ENCODE measurements around the gene SMURF1.

The SMURF1 gene

DNA sequence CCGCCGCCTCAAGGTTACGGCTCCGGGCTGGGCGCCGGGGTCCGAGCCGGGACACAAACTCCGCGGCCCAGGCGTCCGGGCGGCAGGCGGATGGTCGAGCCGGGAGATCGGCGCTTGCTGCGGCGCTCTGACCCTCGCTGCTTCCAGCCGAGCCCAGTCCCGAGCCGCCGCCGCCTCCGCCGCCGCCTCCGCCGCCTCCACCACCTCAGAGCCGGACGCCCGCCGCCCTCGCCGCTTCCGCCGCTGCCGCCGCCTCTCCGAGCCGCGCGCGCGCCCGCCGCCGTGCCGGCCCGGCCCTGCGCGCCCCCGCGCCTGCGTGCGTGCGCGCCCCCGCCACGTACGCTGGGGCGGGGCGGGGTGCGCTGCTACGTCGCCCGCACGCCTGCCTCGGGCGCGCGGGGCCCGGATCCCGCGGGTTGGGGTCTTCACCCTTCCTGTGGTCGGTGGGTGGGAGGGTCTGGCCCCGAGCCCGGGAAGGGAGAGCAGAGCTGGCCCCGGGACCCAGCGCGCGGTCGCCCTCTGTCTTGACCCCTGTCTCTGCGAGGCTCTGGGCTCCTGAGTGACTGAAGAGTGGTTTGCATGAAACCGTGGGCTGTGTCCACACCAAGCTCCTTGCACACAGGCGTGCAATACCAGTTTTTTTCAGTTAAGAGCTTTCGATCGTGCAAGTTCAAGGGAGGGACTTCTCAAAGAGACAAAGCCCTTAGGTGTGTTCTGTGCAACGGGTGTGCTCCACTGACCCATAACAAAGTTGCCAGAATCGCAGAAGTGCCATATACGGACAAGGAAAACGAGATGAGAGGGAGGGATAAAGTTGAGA lies at the start of gene SMURF1:
TSS of gene SMURF1 (minus strand) at position 256 of the 820 bp plus-strand sequence. CDS start 328 bp downstream, outside the sequence.
- Histone ChIP-seq H3K27me3 (replicated peaks; ENCODE audit: control insufficient read depth, insufficient read depth, low read length) (no peaks in the 10 kb centered on the region), H3K4me1 (ENCODE audit: control insufficient read depth, insufficient read depth, low read length) (peaks cover 25% of the 10 kb centered on the region), H3K4me3 (ENCODE audit: low read length) (peak within 1 kb of the TSS; percentile 97), H3K9ac (ENCODE audit: low read length) (peak within 1 kb of the TSS; percentile 96), H3K9me3 (ENCODE audit: control insufficient read depth, low read length) (no peaks in the 10 kb centered on the region), H3K36me3 (ENCODE audit: control insufficient read depth, insufficient read depth, low read length, severe bottlenecking) (no peaks in the 10 kb centered on the region)
- peak; percentile 90 for DNase-seq (ENCODE audit: low read depth)

- H3K27me3 ChIP-seq (replicated peaks; ENCODE audit: control insufficient read depth, insufficient read depth, low read length), result no peaks in the 10 kb centered on the region
- H3K4me3 ChIP-seq (ENCODE audit: low read length), result no peak overlapping the region
- H3K36me3 ChIP-seq (ENCODE audit: control insufficient read depth, insufficient read depth, low read length, severe bottlenecking), result no peaks in the 10 kb centered on the region
- no peak for DNase-seq (ENCODE audit: low read depth)
- H3K9ac ChIP-seq (ENCODE audit: low read length), result no peak overlapping the region
- no peaks in the 10 kb centered on the region for H3K9me3 ChIP-seq (ENCODE audit: control insufficient read depth, low read length)
- no peaks in the 10 kb centered on the region for H3K4me1 ChIP-seq (ENCODE audit: control insufficient read depth, insufficient read depth, low read length)
Measured at GRCh38 chr7:99191869-99192596, 48.1 kb upstream of the SMURF1 start.

DNA sequence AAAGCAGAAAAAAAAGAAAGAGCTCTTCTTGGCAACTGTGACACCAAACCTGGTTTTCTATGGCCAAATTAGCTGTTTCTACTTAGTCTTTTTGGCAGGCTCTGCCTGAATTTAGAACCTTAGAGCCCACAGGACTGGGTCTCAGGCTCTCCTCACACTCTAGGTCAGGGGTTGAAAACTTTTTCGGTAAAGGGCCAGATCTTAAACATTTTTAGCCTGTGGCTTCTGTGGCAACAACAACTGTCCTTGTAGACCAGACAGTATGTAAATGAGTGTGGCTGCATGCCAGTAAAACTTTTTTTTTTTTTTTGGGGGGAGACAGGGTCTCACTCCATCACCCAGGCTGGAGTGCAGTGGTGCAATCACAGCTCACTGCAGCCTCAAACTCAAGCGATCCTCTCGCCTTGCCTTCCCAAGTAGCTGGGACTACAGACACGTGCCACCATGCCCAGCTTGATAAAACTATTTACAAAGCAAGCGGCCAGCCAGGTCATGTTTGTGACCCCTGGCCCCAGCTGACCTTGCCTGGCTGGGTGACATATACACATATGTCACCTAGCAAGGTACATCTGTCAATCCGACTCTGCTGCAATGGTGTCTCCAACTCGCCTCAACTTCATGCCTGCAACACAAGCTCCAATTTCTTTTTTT lies 46.6 kb upstream of the SMURF1 start:
- Histone ChIP-seq H3K9ac (ENCODE audit: low read length) (no peak overlapping the region), H3K4me1 (ENCODE audit: control insufficient read depth, insufficient read depth, low read length) (no peaks in the 10 kb centered on the region), H3K27me3 (replicated peaks; ENCODE audit: control insufficient read depth, insufficient read depth, low read length) (no peaks in the 10 kb centered on the region), H3K36me3 (ENCODE audit: control insufficient read depth, insufficient read depth, low read length, severe bottlenecking) (no peaks in the 10 kb centered on the region), H3K4me3 (ENCODE audit: low read length) (no peak overlapping the region), H3K9me3 (ENCODE audit: control insufficient read depth, low read length) (no peaks in the 10 kb centered on the region)
- no peak for DNase-seq (ENCODE audit: low read depth)

GRCh38 chr7:99189222-99189621 lies 45.3 kb upstream of the SMURF1 start:
- no peaks in the 10 kb centered on the region for H3K27me3 ChIP-seq (replicated peaks; ENCODE audit: control insufficient read depth, insufficient read depth, low read length)
- no peaks in the 10 kb centered on the region for H3K36me3 ChIP-seq (ENCODE audit: control insufficient read depth, insufficient read depth, low read length, severe bottlenecking)
- DNase-seq (ENCODE audit: low read depth), result no peak
- no peak overlapping the region for H3K9ac ChIP-seq (ENCODE audit: low read length)
- H3K4me3 ChIP-seq (ENCODE audit: low read length), result no peak overlapping the region
- H3K9me3 ChIP-seq (ENCODE audit: control insufficient read depth, low read length), result no peaks in the 10 kb centered on the region
- H3K4me1 ChIP-seq (ENCODE audit: control insufficient read depth, insufficient read depth, low read length), result no peaks in the 10 kb centered on the region

- DNase-seq (ENCODE audit: low read depth), result no peak
- no peak overlapping the region for H3K9ac ChIP-seq (ENCODE audit: low read length)
- H3K27me3 ChIP-seq (replicated peaks; ENCODE audit: control insufficient read depth, insufficient read depth, low read length), result no peaks in the 10 kb centered on the region
- H3K4me3 ChIP-seq (ENCODE audit: low read length), result no peak overlapping the region
- H3K9me3 ChIP-seq (ENCODE audit: control insufficient read depth, low read length), result no peaks in the 10 kb centered on the region
- H3K36me3 ChIP-seq (ENCODE audit: control insufficient read depth, insufficient read depth, low read length, severe bottlenecking), result no peaks in the 10 kb centered on the region
- no peaks in the 10 kb centered on the region for H3K4me1 ChIP-seq (ENCODE audit: control insufficient read depth, insufficient read depth, low read length)
Measured at GRCh38 chr7:99188221-99188620, 44.3 kb upstream of the SMURF1 start.

DNA sequence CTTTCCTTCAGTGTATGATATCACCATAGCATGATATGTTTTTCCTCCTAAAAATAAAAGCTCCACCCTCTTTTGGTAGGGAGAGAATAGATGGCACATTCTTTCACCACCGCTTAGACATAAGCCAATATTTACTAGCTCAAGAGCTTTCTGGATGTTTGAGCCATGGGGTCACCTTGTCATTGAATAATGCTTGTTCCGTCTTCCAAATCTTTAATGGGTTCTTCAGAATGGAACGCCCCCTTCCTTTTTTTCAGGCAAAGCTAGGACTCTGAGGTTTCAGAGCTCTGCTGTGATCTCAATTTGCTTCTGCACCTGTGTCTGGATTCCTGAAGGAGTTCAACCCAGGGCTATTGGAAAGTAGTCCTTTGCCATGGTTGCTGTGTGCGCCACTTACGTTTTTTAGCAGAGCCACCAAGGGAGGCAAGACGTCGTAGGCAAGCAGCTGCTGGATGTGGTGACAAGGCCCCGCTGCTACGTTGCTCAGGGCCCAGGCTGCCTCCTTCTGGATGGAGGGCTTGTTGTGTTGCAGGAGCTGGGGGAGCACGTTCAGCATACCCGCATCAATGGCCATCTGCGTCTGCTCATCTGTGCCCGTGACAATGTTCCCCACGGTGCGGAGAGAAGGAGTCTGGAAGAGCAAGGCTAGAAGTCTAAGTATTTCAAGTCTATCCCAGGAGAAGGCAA lies 40.8 kb upstream of the SMURF1 start:
- Histone ChIP-seq H3K27me3 (replicated peaks; ENCODE audit: control insufficient read depth, insufficient read depth, low read length) (peaks cover 17% of the 10 kb centered on the region), H3K9me3 (ENCODE audit: control insufficient read depth, low read length) (no peaks in the 10 kb centered on the region), H3K4me3 (ENCODE audit: low read length) (no peak overlapping the region), H3K9ac (ENCODE audit: low read length) (no peak overlapping the region), H3K4me1 (ENCODE audit: control insufficient read depth, insufficient read depth, low read length) (no peaks in the 10 kb centered on the region), H3K36me3 (ENCODE audit: control insufficient read depth, insufficient read depth, low read length, severe bottlenecking) (no peaks in the 10 kb centered on the region)
- DNase-seq (ENCODE audit: low read depth), result no peak

GRCh38 chr7:99180067-99180650 lies 36.3 kb upstream of the SMURF1 start:
- Histone ChIP-seq H3K36me3 (ENCODE audit: control insufficient read depth, insufficient read depth, low read length, severe bottlenecking) (no peaks in the 10 kb centered on the region), H3K9me3 (ENCODE audit: control insufficient read depth, low read length) (no peaks in the 10 kb centered on the region), H3K27me3 (replicated peaks; ENCODE audit: control insufficient read depth, insufficient read depth, low read length) (peaks cover 26% of the 10 kb centered on the region), H3K4me3 (ENCODE audit: low read length) (no peak overlapping the region), H3K9ac (ENCODE audit: low read length) (no peak overlapping the region), H3K4me1 (ENCODE audit: control insufficient read depth, insufficient read depth, low read length) (no peaks in the 10 kb centered on the region)
- no peak for DNase-seq (ENCODE audit: low read depth)

GRCh38 chr7:99177165-99177564 lies 33.3 kb upstream of the SMURF1 start:
- Histone ChIP-seq H3K9me3 (ENCODE audit: control insufficient read depth, low read length) (no peaks in the 10 kb centered on the region), H3K36me3 (ENCODE audit: control insufficient read depth, insufficient read depth, low read length, severe bottlenecking) (no peaks in the 10 kb centered on the region), H3K4me3 (ENCODE audit: low read length) (no peak overlapping the region), H3K4me1 (ENCODE audit: control insufficient read depth, insufficient read depth, low read length) (no peaks in the 10 kb centered on the region), H3K9ac (ENCODE audit: low read length) (no peak overlapping the region), H3K27me3 (replicated peaks; ENCODE audit: control insufficient read depth, insufficient read depth, low read length) (peaks cover 26% of the 10 kb centered on the region)
- no peak for DNase-seq (ENCODE audit: low read depth)

GRCh38 chr7:99173787-99174186 lies 29.9 kb upstream of the SMURF1 start:
- DNase-seq (ENCODE audit: low read depth), result no peak
- no peaks in the 10 kb centered on the region for H3K36me3 ChIP-seq (ENCODE audit: control insufficient read depth, insufficient read depth, low read length, severe bottlenecking)
- no peak overlapping the region for H3K9ac ChIP-seq (ENCODE audit: low read length)
- H3K4me3 ChIP-seq (ENCODE audit: low read length), result no peak overlapping the region
- H3K27me3 ChIP-seq (replicated peaks; ENCODE audit: control insufficient read depth, insufficient read depth, low read length), result peaks cover 13% of the 10 kb centered on the region
- H3K9me3 ChIP-seq (ENCODE audit: control insufficient read depth, low read length), result no peaks in the 10 kb centered on the region
- H3K4me1 ChIP-seq (ENCODE audit: control insufficient read depth, insufficient read depth, low read length), result no peaks in the 10 kb centered on the region

- H3K9ac ChIP-seq (ENCODE audit: low read length), result no peak overlapping the region
Measured at GRCh38 chr7:99171731-99172130, 27.8 kb upstream of the SMURF1 start.

More at GRCh38 chr7:99171731-99172130, 27.8 kb upstream of the SMURF1 start:
- peaks cover 8% of the 10 kb centered on the region for H3K27me3 ChIP-seq (replicated peaks; ENCODE audit: control insufficient read depth, insufficient read depth, low read length)
- no peak overlapping the region for H3K4me3 ChIP-seq (ENCODE audit: low read length)
- H3K9me3 ChIP-seq (ENCODE audit: control insufficient read depth, low read length), result no peaks in the 10 kb centered on the region
- H3K36me3 ChIP-seq (ENCODE audit: control insufficient read depth, insufficient read depth, low read length, severe bottlenecking), result no peaks in the 10 kb centered on the region
- no peak for DNase-seq (ENCODE audit: low read depth)
- H3K4me1 ChIP-seq (ENCODE audit: control insufficient read depth, insufficient read depth, low read length), result no peaks in the 10 kb centered on the region

All from adipocyte (in vitro differentiated cells).